Thoracic aorta (tissue), 2 donors: Measurements from ENCODE around the gene ARFGAP1. TPM values are rescaled to one million over a fixed set of nuclear protein-coding genes. Genes with fewer than 3 reads are reported as not detected.

Source experiments
- ATAC-seq: fragments of 150-250 bp; one replicate; pipeline ENCODE4 v1.8.0; 2017; ENCODE audit warnings: low read depth; ENCODE audit not compliant: insufficient number of reproducible peaks, low FRiP score
- DNase-seq: peaks from one replicate; pipeline ENCODE4 v3.0.0-alpha.2; 2020; ENCODE audit warnings: low spot score
- H3K27ac ChIP-seq, 2 donors: fragments of 200-600 bp; sonication (generic); 1 replicate in 1 of 2; 2 replicates in 1 of 2; pipeline ENCODE4 v1.5.1; 2016; ENCODE audit warnings: mild to moderate bottlenecking in 2 of 2, moderate library complexity in 2 of 2
- H3K27me3 ChIP-seq: fragments of 200-600 bp; sonication (generic); replicated peaks from 2 replicates; pipeline ENCODE4 v1.6.0; 2016; ENCODE audit warnings: mild to moderate bottlenecking; ENCODE audit not compliant: insufficient read depth
- H3K36me3 ChIP-seq: fragments of 200-600 bp; sonication (generic); one replicate; pipeline ENCODE4 v1.5.1; 2016
- H3K4me1 ChIP-seq, 2 donors: fragments of 200-600 bp; sonication (generic); 1 replicate in 1 of 2; 2 replicates in 1 of 2; pipeline versions ENCODE4 v1.5.1 to v1.6.0; 2016; ENCODE audit warnings: low read depth in 2 of 2, mild to moderate bottlenecking in 1 of 2; ENCODE audit not compliant: control insufficient read depth in 1 of 2
- H3K4me3 ChIP-seq: fragments of 200-600 bp; sonication (generic); 2 replicates; pipeline ENCODE4 v1.5.1; 2016; ENCODE audit warnings: mild to moderate bottlenecking
- H3K9me3 ChIP-seq: fragments of 200-600 bp; sonication (generic); 2 replicates; pipeline ENCODE4 v1.5.1; 2016
- total RNA-seq, 2 donors: library from RNA; depleted of rRNA; stranded (reverse); fragments of >200 nt; gene quantifications; one replicate each; pipeline versions ENCODE4 v1.1.0 to v1.2.3, GENCODE V29; 2016
- TF ChIP-seq, protein P1 (sequence below): fragments of 200-600 bp; sonication (generic); IDR thresholded peaks from one replicate; pipeline ENCODE4 v1.5.1; 2019; ENCODE audit warnings: antibody characterized with exemption

Gene ARFGAP1
- total RNA-seq, 2 donors from 2014 or later: 110 to 119 TPM

GRCh38 chr20:63236116-63236837, 36.3 kb upstream of the ARFGAP1 start:
- H3K4me3 ChIP-seq: no peak overlapping the region
- H3K36me3 ChIP-seq: no peaks in the 10 kb centered on the region
- H3K4me1 ChIP-seq: no peaks in the 10 kb centered on the region
- ATAC-seq: no peak
- TF ChIP-seq, protein P1, sequence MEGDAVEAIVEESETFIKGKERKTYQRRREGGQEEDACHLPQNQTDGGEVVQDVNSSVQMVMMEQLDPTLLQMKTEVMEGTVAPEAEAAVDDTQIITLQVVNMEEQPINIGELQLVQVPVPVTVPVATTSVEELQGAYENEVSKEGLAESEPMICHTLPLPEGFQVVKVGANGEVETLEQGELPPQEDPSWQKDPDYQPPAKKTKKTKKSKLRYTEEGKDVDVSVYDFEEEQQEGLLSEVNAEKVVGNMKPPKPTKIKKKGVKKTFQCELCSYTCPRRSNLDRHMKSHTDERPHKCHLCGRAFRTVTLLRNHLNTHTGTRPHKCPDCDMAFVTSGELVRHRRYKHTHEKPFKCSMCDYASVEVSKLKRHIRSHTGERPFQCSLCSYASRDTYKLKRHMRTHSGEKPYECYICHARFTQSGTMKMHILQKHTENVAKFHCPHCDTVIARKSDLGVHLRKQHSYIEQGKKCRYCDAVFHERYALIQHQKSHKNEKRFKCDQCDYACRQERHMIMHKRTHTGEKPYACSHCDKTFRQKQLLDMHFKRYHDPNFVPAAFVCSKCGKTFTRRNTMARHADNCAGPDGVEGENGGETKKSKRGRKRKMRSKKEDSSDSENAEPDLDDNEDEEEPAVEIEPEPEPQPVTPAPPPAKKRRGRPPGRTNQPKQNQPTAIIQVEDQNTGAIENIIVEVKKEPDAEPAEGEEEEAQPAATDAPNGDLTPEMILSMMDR: no peak
- H3K9me3 ChIP-seq: no peaks in the 10 kb centered on the region
- DNase-seq: no peak
- H3K27ac ChIP-seq: no peak overlapping the region
- H3K27me3 ChIP-seq: no peaks in the 10 kb centered on the region

GRCh38 chr20:63238031-63238430, 34.6 kb upstream of the ARFGAP1 start:
- Histone ChIP-seq H3K27ac (no peak overlapping the region), H3K4me1 (no peaks in the 10 kb centered on the region), H3K9me3 (no peaks in the 10 kb centered on the region), H3K27me3 (no peaks in the 10 kb centered on the region), H3K36me3 (no peaks in the 10 kb centered on the region), H3K4me3 (no peak overlapping the region)
- no peak for DNase-seq
- ATAC-seq: no peak
- TF ChIP-seq, protein P1: no peak

DNA sequence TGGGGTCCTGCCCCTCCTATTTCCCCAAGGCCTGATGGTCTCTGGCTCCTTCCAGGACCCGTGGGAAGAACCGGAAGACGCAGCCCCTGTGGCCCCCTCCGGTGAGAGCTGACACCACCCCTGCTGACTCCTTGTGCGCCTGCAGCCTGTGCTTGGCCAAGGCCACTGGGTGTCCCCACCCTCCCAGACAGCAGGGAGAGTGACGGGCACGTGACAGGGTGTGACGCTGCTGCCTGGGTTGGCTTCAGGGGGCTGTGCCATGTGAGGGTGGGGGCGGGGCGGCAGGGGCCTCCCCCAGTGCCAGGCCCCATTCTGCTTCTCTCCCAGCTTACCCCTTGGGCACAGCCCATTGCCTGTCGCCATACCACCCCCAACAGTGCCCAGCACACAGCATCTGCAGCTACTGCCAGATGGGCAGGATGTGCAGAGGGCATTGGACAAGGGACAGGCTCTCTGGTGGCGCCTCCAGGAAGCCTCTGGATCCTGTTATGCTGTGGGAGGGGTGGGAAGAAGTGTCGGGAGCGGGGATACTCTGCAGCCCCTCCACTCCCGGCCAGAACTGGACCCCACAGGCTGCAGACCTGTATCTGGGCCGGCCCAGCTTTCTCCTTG, 34.0 kb upstream of the ARFGAP1 start:
- H3K4me3 ChIP-seq: no peak overlapping the region
- H3K27me3 ChIP-seq: no peaks in the 10 kb centered on the region
- H3K9me3 ChIP-seq: no peaks in the 10 kb centered on the region
- no peak for ATAC-seq
- H3K36me3 ChIP-seq: no peaks in the 10 kb centered on the region
- DNase-seq: no peak
- H3K27ac ChIP-seq: no peak overlapping the region
- no peaks in the 10 kb centered on the region for H3K4me1 ChIP-seq
- TF ChIP-seq, protein P1: no peak

DNA sequence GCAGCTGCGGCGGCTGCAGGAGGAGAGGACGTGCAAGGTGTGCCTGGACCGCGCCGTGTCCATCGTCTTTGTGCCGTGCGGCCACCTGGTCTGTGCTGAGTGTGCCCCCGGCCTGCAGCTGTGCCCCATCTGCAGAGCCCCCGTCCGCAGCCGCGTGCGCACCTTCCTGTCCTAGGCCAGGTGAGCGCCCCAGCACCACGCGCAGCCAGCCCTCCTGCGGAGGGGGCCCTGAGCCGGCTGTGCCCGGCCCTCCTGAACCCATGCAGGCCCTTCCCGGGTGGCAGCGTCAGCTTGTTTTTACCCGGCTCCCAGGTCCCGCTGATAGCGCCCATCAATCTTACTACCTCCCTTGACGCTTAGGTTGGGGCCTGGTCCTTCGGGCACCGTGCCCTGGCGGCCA, 33.2 kb upstream of the ARFGAP1 start:
- Histone ChIP-seq H3K27me3 (no peaks in the 10 kb centered on the region), H3K4me3 (no peak overlapping the region), H3K27ac (no peak overlapping the region), H3K36me3 (no peaks in the 10 kb centered on the region), H3K4me1 (no peaks in the 10 kb centered on the region), H3K9me3 (no peaks in the 10 kb centered on the region)
- TF ChIP-seq, protein P1: no peak
- DNase-seq (no peak), ATAC-seq (no peak)

- DNase-seq: no peak
- no peak overlapping the region for H3K27ac ChIP-seq
- H3K36me3 ChIP-seq: no peaks in the 10 kb centered on the region
- TF ChIP-seq, protein P1: no peak
- no peak overlapping the region for H3K4me3 ChIP-seq
- no peaks in the 10 kb centered on the region for H3K9me3 ChIP-seq
- no peaks in the 10 kb centered on the region for H3K4me1 ChIP-seq
- no peak for ATAC-seq
- H3K27me3 ChIP-seq: no peaks in the 10 kb centered on the region
These were observed 32.6 kb upstream of the ARFGAP1 start for GRCh38 chr20:63240004-63240403.
